GM23248 (cell line): ENCODE results near the gene HBZ.

Source experiments
- EZH2 ChIP-seq: fragments of 200-600 bp; sonication (generic); IDR thresholded peaks from 2 replicates; pipeline ENCODE4 v1.6.1; 2018; ENCODE audit warnings: antibody characterized with exemption, mild to moderate bottlenecking; ENCODE audit not compliant: insufficient read depth, poor library complexity, severe bottlenecking
- EZH2phosphoT487 ChIP-seq: fragments of 200-600 bp; sonication (generic); IDR thresholded peaks from 2 replicates; pipeline ENCODE4 v1.6.1; 2018; ENCODE audit warnings: antibody characterized with exemption, moderate library complexity, mild to moderate bottlenecking, low read depth; ENCODE audit not compliant: insufficient read depth

DNA sequence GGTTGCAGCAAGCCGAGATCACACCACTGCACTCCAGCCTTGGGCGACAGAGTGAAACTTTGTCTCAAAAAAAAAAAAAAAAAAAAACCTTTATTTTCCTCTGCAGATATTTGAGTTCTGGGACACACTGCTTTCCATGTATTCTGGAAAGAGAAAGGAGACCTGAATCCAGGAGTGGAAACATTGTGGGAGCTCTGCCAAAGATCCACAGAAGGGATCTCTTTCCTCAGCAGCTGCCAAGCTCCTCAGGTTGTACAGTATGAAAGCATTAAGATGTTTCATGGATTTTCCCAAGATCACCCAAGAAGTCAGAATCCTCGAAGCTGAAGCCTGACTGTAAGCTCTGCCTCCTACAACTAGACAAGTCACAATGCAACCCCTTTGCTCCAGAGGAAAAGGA is 27.4 kb upstream of the HBZ start:
- TF ChIP-seq EZH2: no peak
- TF ChIP-seq EZH2phosphoT487: no peak
